Activated naive CD4-positive, alpha-beta T cell treated with anti-CD3 and anti-CD28 coated beads, Interleukin-2, amount 50 U/mL, for 72 hours (primary cell): ENCODE measurements around the gene SEMA6B. TPM values are rescaled to one million over a fixed set of nuclear protein-coding genes. Genes with fewer than 3 reads are reported as not detected.

Experiments
- ATAC-seq, 2 donors: fragments of 150-1000 bp; cut with Tn5 transposase; 2 replicates each; pipeline ENCODE4 v1.10.0; 2021; ENCODE audit warnings: mild to moderate bottlenecking in 2 of 2, moderate library complexity in 2 of 2
- DNase-seq, 2 donors: peaks; one replicate each; pipeline ENCODE4 v3.0.0; 2021 to 2022; ENCODE audit warnings: low spot score in 2 of 2
- H3K27ac Mint-ChIP-seq, 2 donors: one replicate each; pipeline ENCODE4 v1.8.0; 2022; ENCODE audit warnings: mild to moderate bottlenecking in 2 of 2, mixed read lengths in 2 of 2
- H3K36me3 Mint-ChIP-seq, 2 donors: one replicate each; pipeline ENCODE4 v1.8.0; 2022; ENCODE audit warnings: mixed read lengths in 2 of 2
- H3K9me3 Mint-ChIP-seq, 2 donors: one replicate each; pipeline ENCODE4 v1.8.0; 2022; ENCODE audit warnings: mixed read lengths in 2 of 2
- total RNA-seq, 2 donors: library from RNA; stranded (reverse); gene quantifications; one replicate each; pipeline ENCODE4 v1.2.3, GENCODE V29; 2022

Gene SEMA6B
- total RNA-seq, 2 donors from 2014 or later: not detected

DNA sequence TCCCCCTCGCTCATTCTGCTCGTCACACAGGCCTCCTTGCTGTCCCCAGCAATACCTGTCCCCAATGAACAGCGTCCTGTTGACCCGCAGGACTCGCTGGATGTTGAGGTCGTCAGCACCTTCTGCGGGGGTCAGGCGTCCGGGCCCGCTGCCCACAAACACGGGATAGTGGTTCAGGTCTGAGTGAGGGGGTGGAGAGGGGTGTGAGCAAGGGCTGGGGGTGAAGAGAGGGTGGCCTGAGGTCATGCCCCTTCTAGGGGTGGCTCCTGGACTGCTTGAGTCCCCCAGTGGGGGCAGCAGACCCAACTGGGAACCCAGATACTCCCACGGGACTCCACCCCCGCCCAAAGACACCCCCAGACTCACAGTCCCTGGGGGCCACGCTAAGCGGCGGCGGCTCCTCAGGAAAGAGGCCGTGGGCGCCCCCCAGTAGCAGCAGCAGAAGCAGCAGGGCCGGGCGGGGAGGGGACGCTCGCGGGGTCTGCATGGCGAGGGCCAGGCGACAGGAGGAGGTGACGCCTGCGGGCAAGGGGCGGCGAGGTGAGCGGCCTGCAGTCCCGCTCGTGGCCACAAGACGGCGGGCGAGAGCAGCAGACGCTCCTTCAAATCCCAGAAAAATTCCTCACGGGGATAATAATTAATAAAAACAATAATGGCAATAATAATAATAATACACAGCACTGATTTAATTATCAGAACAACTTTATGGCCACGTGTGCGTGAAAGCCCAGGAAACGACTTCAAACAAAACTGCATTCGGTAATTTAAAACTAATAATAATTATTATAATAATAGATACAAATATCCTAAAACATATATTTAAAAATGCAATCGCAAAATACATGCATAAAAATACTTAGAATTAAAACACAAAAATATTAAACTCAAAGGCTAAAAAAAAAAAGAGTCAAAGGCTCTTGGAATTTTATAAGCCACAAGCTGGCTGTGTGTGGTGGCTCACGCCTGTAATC, 1.2 kb downstream of the SEMA6B start:
- no peak overlapping the region for H3K27ac Mint-ChIP-seq
- DNase-seq: peak in 1 of 2 donors; percentile 64
- ATAC-seq: peak; percentile 9 to 39
- peaks cover 0 to 6% of the 10 kb centered on the region in 2 donors for H3K9me3 Mint-ChIP-seq
- H3K36me3 Mint-ChIP-seq: no peaks in the 10 kb centered on the region

- H3K36me3 Mint-ChIP-seq: no peaks in the 10 kb centered on the region
- ATAC-seq (peak; percentile 37 to 63), DNase-seq (peak in 1 of 2 donors; percentile 53)
- H3K27ac Mint-ChIP-seq: no peak overlapping the region
- peaks cover 0 to 11% of the 10 kb centered on the region in 2 donors for H3K9me3 Mint-ChIP-seq
Observed at GRCh38 chr19:4557144-4557970, 2.1 kb downstream of the SEMA6B start.

- peak in 1 of 2 donors; percentile 47 for ATAC-seq
- H3K36me3 Mint-ChIP-seq: no peaks in the 10 kb centered on the region
- no peak overlapping the region for H3K27ac Mint-ChIP-seq
- H3K9me3 Mint-ChIP-seq: peaks cover 0 to 11% of the 10 kb centered on the region in 2 donors
- peak in 1 of 2 donors; percentile 46 for DNase-seq
Observed at GRCh38 chr19:4556597-4557127, 2.8 kb downstream of the SEMA6B start.

DNA sequence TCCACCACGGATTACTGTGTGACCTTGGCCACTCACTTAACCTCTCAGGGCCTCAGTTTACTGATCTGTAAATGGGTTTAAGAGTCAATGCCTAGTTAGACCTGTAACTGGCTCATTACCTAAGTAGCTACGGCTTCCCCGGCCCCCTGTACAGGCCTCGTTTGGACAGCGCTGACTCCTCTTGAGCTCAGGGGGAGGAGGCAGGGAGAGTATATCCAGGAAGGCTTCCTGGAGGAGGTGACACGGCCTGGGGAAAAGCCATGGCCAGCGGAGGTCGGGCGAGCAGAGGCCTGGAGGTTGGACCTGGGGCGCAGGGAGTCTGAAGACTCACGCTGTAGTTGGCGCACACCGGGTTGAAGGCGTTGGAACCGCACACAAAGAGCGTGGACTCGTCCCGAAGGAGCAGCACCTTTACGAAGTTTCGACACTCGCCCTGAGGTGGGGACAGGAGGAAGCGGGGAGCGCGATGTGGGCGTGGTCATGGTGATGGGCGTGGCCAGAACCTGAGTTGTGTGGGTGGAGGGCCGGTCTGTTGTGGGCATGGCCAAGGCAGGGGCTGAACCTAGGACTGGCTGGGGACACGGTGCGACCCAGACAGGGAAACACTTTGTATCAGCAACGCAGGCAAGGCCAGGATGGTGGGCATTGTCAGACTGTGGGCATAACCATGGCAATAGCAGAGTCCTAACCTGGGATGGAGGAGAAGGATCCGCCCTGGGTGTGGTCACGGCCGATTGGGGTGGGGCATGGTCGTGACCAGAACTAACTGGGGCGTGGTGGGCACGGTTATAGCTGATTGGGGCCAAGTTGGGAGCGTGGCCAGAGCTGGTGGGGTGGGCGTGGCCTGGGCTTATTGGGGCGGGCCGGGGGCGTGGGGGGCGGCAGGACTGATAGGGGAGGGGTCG, 3.6 kb downstream of the SEMA6B start:
- Mint-ChIP-seq H3K27ac (no peak overlapping the region), H3K9me3 (peaks cover 0 to 11% of the 10 kb centered on the region in 2 donors), H3K36me3 (no peaks in the 10 kb centered on the region)
- ATAC-seq (peak in 1 of 2 donors; percentile 7), DNase-seq (no peak)

DNA sequence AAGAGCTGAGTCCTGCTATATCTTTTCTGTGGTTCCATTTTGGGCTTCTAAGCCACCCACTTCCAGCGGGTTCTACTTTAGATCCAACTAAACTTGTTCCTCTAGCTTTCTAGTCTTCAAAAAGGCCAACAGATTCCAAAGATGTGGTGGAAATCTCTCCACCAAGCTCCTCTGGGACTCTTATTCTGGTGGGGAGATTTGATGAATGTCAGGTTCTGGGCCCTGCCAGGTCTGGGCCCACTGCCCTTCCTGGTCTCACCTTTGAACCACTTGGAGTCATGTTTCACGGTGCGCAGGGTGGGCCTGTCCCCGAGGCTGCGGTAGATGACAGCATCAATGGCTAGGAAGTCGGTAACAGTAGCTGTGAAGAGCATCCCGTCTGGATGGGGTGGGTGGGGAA, 4.8 kb downstream of the SEMA6B start:
- Mint-ChIP-seq H3K27ac (no peak overlapping the region), H3K9me3 (peaks cover 0 to 11% of the 10 kb centered on the region in 2 donors), H3K36me3 (no peaks in the 10 kb centered on the region)
- DNase-seq: no peak
- no peak for ATAC-seq

DNA sequence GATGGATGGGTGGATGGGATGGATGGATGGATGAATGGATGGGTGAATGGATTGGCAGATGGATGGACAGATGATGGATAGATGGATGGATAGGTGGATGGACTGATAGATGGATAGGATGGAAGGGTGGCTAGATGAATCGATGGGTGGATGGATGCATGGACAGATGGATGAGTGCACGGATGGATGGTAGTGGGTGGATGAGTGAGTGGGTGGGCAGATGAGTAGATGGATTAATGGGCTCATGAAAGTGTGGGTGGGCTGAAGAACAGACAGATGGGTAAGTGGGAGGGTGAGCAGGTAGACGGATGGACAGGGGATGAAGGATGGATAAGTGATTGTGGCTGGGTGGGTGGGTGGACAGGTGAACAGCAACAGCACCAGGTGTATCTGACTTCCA, 5.7 kb downstream of the SEMA6B start:
- Mint-ChIP-seq H3K36me3 (no peaks in the 10 kb centered on the region), H3K27ac (peak overlapping the region in 1 of 2 donors; percentile 50), H3K9me3 (peaks cover 0 to 11% of the 10 kb centered on the region in 2 donors)
- no peak for ATAC-seq
- DNase-seq: no peak

GRCh38 chr19:4553092-4553695, 6.3 kb downstream of the SEMA6B start:
- Mint-ChIP-seq H3K9me3 (peaks cover 0 to 11% of the 10 kb centered on the region in 2 donors), H3K36me3 (no peaks in the 10 kb centered on the region), H3K27ac (peak overlapping the region in 1 of 2 donors; percentile 50)

GRCh38 chr19:4552525-4552819, 7.0 kb downstream of the SEMA6B start:
- peaks cover 0 to 11% of the 10 kb centered on the region in 2 donors for H3K9me3 Mint-ChIP-seq
- H3K27ac Mint-ChIP-seq: no peak overlapping the region
- ATAC-seq (no peak), DNase-seq (no peak)
- no peaks in the 10 kb centered on the region for H3K36me3 Mint-ChIP-seq

More at GRCh38 chr19:4553092-4553695, 6.3 kb downstream of the SEMA6B start:
- DNase-seq (no peak), ATAC-seq (no peak)

GRCh38 chr19:4550479-4551050, 8.9 kb downstream of the SEMA6B start:
- DNase-seq: no peak
- no peak overlapping the region for H3K27ac Mint-ChIP-seq
- H3K36me3 Mint-ChIP-seq: no peaks in the 10 kb centered on the region
- H3K9me3 Mint-ChIP-seq: peaks cover 0 to 11% of the 10 kb centered on the region in 2 donors
- no peak for ATAC-seq

DNA sequence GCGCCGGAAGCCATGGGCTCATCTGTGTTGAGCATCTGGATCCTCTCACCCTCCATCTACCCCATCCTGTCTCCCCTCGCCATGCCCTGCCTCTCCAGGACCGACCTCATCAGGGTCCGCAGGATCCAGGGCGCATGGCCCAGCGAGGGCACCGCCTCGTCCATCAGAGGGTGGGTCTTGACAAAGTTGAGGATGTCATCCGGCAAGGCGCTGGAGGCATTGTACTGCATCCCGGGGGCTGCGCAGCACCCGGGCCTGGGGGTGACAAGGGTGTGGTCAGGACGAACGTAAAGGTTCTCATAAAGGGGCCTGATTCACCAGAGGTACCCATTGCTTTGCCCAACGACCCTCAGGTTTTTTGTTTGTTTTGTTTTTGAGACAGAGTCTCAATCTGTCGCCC, 9.5 kb downstream of the SEMA6B start:
- DNase-seq (no peak), ATAC-seq (no peak)
- Mint-ChIP-seq H3K27ac (no peak overlapping the region), H3K36me3 (no peaks in the 10 kb centered on the region), H3K9me3 (peaks cover 0 to 11% of the 10 kb centered on the region in 2 donors)

DNA sequence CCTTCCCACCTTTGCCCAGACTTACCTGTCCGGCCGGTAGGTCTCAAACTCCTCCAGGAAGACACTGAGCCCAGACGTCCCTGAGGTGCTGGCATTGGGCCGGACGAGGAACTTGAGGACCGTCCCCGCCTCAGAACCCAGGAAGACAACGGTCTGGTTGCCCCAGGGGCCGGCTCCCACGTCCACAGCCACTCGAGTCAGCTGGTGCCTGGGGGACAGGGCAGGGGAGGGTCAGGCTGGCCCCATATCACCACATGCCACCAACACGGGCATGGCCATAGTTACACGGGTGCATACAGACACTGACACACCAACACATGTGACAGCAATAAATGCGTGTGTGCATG, 11.3 kb downstream of the SEMA6B start:
- ATAC-seq (no peak), DNase-seq (no peak)
- Mint-ChIP-seq H3K36me3 (no peaks in the 10 kb centered on the region), H3K9me3 (peaks cover 0 to 4% of the 10 kb centered on the region in 2 donors), H3K27ac (no peak overlapping the region)

GRCh38 chr19:4547303-4548237, 11.9 kb downstream of the SEMA6B start:
- no peaks in the 10 kb centered on the region for H3K9me3 Mint-ChIP-seq
- DNase-seq: no peak

GRCh38 chr19:4543842-4544647, 15.4 kb downstream of the SEMA6B start:
- Mint-ChIP-seq H3K27ac (no peak overlapping the region), H3K36me3 (peaks cover 0 to 19% of the 10 kb centered on the region in 2 donors), H3K9me3 (peaks cover 0 to 3% of the 10 kb centered on the region in 2 donors)
- DNase-seq (no peak), ATAC-seq (no peak)

More at GRCh38 chr19:4547303-4548237, 11.9 kb downstream of the SEMA6B start:
- no peaks in the 10 kb centered on the region for H3K36me3 Mint-ChIP-seq
- ATAC-seq: peak; percentile 37 to 52
- no peak overlapping the region for H3K27ac Mint-ChIP-seq
